Measurements from ENCODE around the gene NUBPL. TPM values are rescaled to one million over a fixed set of nuclear protein-coding genes. Genes with fewer than 3 reads are reported as not detected.

Gene NUBPL, protein sequence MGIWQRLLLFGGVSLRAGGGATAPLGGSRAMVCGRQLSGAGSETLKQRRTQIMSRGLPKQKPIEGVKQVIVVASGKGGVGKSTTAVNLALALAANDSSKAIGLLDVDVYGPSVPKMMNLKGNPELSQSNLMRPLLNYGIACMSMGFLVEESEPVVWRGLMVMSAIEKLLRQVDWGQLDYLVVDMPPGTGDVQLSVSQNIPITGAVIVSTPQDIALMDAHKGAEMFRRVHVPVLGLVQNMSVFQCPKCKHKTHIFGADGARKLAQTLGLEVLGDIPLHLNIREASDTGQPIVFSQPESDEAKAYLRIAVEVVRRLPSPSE
- total RNA-seq (16.2 TPM), polyA plus RNA-seq (ENCODE audit: insufficient read depth, low read depth, low replicate concordance) (11.2 TPM)
- long read RNA-seq, donor 1, full-length matches to known transcripts: 7 of 7 reads
- long read RNA-seq, donor 1, partial matches to known transcripts: 0 of 7 reads
- long read RNA-seq, donor 1, other reads (novel, unspliced or antisense): 0 of 7 reads
- long read RNA-seq, donor 2, full-length matches to known transcripts: 6 of 6 reads
- long read RNA-seq, donor 2, partial matches to known transcripts: 0 of 6 reads
- long read RNA-seq, donor 2, other reads (novel, unspliced or antisense): 0 of 6 reads
- long read RNA-seq, donor 3, full-length matches to known transcripts: 3 of 3 reads
- long read RNA-seq, donor 3, partial matches to known transcripts: 0 of 3 reads
- long read RNA-seq, donor 3, other reads (novel, unspliced or antisense): 0 of 3 reads
- long read RNA-seq, donor 4, full-length matches to known transcripts: 9 of 9 reads
- long read RNA-seq, donor 4, partial matches to known transcripts: 0 of 9 reads
- long read RNA-seq, donor 4, other reads (novel, unspliced or antisense): 0 of 9 reads
- long read RNA-seq, donor 5: 0 reads
- long read RNA-seq, donor 6, full-length matches to known transcripts: 3 of 3 reads
- long read RNA-seq, donor 6, partial matches to known transcripts: 0 of 3 reads
- long read RNA-seq, donor 6, other reads (novel, unspliced or antisense): 0 of 3 reads
- long read RNA-seq, donor 7, transcript NUBPL-201 (11 exons, 3,049 nt): major isoform, 10 of 15 reads
- long read RNA-seq, donor 7, partial matches to known transcripts: 1 of 15 reads
- long read RNA-seq, donor 7, other reads (novel, unspliced or antisense): 4 of 15 reads
- long read RNA-seq, donor 8, partial matches to known transcripts: 0 of 2 reads
- long read RNA-seq, donor 8, other reads (novel, unspliced or antisense): 0 of 2 reads
- long read RNA-seq, donor 9, full-length matches to known transcripts: 2 of 2 reads
- long read RNA-seq, donor 9, partial matches to known transcripts: 0 of 2 reads
- long read RNA-seq, donor 9, other reads (novel, unspliced or antisense): 0 of 2 reads
- long read RNA-seq, donor 10, full-length matches to known transcripts: 5 of 5 reads
- long read RNA-seq, donor 10, partial matches to known transcripts: 0 of 5 reads
- long read RNA-seq, donor 10, other reads (novel, unspliced or antisense): 0 of 5 reads

DNA sequence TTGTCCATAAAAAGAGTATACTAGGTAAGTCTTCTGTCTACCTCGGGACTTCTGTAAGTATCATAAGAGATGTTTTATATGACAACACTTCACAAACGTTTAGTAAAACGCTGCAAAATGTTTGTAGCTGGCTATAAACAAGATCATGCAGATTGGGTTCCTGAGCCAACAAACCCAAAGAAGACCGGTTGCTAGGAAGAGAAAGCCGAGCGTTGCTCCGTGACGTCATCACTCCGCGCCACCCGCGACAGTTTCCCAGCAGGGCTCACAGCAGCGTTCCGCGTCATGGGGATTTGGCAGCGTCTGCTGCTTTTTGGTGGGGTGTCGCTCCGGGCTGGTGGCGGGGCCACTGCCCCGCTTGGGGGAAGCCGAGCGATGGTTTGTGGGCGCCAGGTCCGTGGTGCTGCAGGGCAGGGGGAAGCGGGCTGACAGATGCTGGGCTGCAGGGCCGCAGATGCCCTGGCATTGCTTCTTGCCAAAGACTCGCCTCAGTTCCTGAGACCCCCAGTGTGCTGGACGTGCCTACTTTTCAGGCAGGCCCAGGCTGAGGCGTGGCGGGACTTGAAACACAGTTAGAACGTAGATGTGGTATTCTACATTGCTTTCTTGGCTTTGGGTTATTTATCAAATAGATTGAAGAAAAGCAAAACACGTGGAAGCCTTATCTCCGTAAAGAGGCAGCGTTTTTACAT is at the start of gene NUBPL:
Gene NUBPL, plus strand, starts transcription at position 250 of the 692 bp plus-strand sequence. Its CDS starts 36 bp downstream, at position 286.
- Histone ChIP-seq H3K27ac (ENCODE audit: low read depth in 2 of 2, low read length in 2 of 2) (peak within 1 kb of the TSS; percentile 76 to 83), H3K36me3 (ENCODE audit: control insufficient read depth in 2 of 3, insufficient read depth in 3 of 3, low read length in 3 of 3) (no peaks in the 10 kb centered on the region), H3K9me3 (ENCODE audit: control insufficient read depth in 2 of 3, insufficient read depth in 1 of 3, low read length in 3 of 3) (no peaks in the 10 kb centered on the region), H3K9ac (ENCODE audit: low read length in 3 of 3) (peak within 1 kb of the TSS; percentile 67 to 92 (median 80)), H3K27me3 (ENCODE audit: control insufficient read depth, insufficient read depth, low read length) (no peaks in the 10 kb centered on the region), H3K4me1 (ENCODE audit: control insufficient read depth in 2 of 3, insufficient read depth in 2 of 3, low read depth in 1 of 3, low read length in 3 of 3) (no peaks in the 10 kb centered on the region), H3K4me3 (ENCODE audit: low read length in 3 of 3) (peak within 1 kb of the TSS; percentile 74 to 97 (median 96))
- FAIRE-seq (peak; percentile 52), DNase-seq (peak; percentile 97 to 98 (median 98))
- intact Hi-C loops (cut with DNase I): no loop called here
- TF ChIP-seq, protein P1, sequence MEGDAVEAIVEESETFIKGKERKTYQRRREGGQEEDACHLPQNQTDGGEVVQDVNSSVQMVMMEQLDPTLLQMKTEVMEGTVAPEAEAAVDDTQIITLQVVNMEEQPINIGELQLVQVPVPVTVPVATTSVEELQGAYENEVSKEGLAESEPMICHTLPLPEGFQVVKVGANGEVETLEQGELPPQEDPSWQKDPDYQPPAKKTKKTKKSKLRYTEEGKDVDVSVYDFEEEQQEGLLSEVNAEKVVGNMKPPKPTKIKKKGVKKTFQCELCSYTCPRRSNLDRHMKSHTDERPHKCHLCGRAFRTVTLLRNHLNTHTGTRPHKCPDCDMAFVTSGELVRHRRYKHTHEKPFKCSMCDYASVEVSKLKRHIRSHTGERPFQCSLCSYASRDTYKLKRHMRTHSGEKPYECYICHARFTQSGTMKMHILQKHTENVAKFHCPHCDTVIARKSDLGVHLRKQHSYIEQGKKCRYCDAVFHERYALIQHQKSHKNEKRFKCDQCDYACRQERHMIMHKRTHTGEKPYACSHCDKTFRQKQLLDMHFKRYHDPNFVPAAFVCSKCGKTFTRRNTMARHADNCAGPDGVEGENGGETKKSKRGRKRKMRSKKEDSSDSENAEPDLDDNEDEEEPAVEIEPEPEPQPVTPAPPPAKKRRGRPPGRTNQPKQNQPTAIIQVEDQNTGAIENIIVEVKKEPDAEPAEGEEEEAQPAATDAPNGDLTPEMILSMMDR (IDR thresholded peaks at IDR 0.05; ENCODE audit: borderline replicate concordance, extremely low read depth, insufficient read depth): no peak

DNA sequence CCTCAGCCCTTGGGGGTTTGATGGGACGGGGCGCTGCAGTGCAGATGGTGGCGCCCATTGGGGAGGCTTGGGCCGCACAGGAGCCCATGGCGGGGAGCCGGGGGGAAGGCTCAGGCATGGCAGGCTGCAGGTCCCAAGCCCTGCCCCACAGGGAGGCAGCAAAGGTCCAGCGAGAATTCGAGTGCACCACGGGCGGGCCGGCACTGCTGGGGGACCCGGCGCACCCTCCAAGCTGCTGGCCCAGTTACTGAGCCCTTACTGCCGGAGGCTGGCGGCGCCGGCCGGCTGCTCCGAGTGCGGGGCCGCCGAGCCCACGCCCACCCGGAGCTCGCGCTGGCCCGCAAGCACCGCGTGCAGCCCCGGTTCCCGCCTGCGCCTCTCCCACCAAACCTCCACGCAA is 34.1 kb upstream of the NUBPL start:
- Histone ChIP-seq H3K27ac (ENCODE audit: low read depth in 2 of 2, low read length in 2 of 2) (no peak overlapping the region), H3K27me3 (ENCODE audit: control insufficient read depth, insufficient read depth, low read length) (no peaks in the 10 kb centered on the region), H3K9me3 (ENCODE audit: control insufficient read depth in 2 of 3, insufficient read depth in 1 of 3, low read length in 3 of 3) (no peaks in the 10 kb centered on the region), H3K36me3 (ENCODE audit: control insufficient read depth in 2 of 3, insufficient read depth in 3 of 3, low read length in 3 of 3) (no peaks in the 10 kb centered on the region), H3K9ac (ENCODE audit: low read length in 3 of 3) (no peak overlapping the region), H3K4me1 (ENCODE audit: control insufficient read depth in 2 of 3, insufficient read depth in 2 of 3, low read depth in 1 of 3, low read length in 3 of 3) (no peaks in the 10 kb centered on the region), H3K4me3 (ENCODE audit: low read length in 3 of 3) (no peak overlapping the region)
- DNase-seq (no peak), FAIRE-seq (no peak)
- intact Hi-C loops (cut with DNase I): no loop called here
- TF ChIP-seq, protein P1 (IDR thresholded peaks at IDR 0.05; ENCODE audit: borderline replicate concordance, extremely low read depth, insufficient read depth): no peak

DNA sequence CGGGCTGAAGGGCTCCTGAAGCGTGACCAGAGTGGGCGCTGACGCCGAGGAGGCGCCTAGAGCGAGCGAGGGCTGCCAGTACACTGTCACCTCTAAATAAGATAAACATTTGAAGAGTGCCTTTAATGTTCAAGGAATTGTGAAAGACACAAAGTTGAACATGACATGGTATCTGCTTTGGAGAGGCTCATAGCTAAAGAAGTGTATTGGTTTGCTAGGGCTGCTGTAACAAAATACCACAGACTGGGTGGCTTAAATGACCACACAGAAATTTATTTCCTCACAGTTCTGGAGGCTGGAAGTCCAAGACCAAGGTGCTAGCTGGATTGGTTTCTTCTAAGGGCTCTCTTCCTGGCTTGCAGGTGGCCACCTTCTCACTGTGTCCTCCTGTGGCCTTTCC is 33.7 kb upstream of the NUBPL start:
- no peak overlapping the region for H3K9ac ChIP-seq (ENCODE audit: low read length in 3 of 3)
- TF ChIP-seq, protein P1 (IDR thresholded peaks at IDR 0.05; ENCODE audit: borderline replicate concordance, extremely low read depth, insufficient read depth): no peak
- FAIRE-seq (no peak), DNase-seq (no peak)
- H3K27ac ChIP-seq (ENCODE audit: low read depth in 2 of 2, low read length in 2 of 2): no peak overlapping the region
- H3K4me3 ChIP-seq (ENCODE audit: low read length in 3 of 3): no peak overlapping the region
- intact Hi-C loops (cut with DNase I): no loop called here
- no peaks in the 10 kb centered on the region for H3K27me3 ChIP-seq (ENCODE audit: control insufficient read depth, insufficient read depth, low read length)
- no peaks in the 10 kb centered on the region for H3K9me3 ChIP-seq (ENCODE audit: control insufficient read depth in 2 of 3, insufficient read depth in 1 of 3, low read length in 3 of 3)
- no peaks in the 10 kb centered on the region for H3K36me3 ChIP-seq (ENCODE audit: control insufficient read depth in 2 of 3, insufficient read depth in 3 of 3, low read length in 3 of 3)
- no peaks in the 10 kb centered on the region for H3K4me1 ChIP-seq (ENCODE audit: control insufficient read depth in 2 of 3, insufficient read depth in 2 of 3, low read depth in 1 of 3, low read length in 3 of 3)

Data from kidney (tissue), 22 donors.